Panc1 (cell line): ENCODE measurements around the gene WNT9A.

Experiments used
- POLR2AphosphoS5 ChIP-seq: IDR thresholded peaks from 2 replicates; pipeline ENCODE4 v1.6.1; 2012; ENCODE audit warnings: mild to moderate bottlenecking, low read depth, low read length, moderate library complexity
- SIN3A ChIP-seq: IDR thresholded peaks from 2 replicates; pipeline ENCODE4 v1.6.1; 2012; ENCODE audit warnings: low read depth, mild to moderate bottlenecking, low read length, moderate library complexity, borderline replicate concordance; ENCODE audit not compliant: insufficient read depth
- TCF7L2 ChIP-seq: IDR thresholded peaks from 2 replicates; pipeline ENCODE4 v1.6.1; 2011; ENCODE audit warnings: mild to moderate bottlenecking, low read depth, low read length, inconsistent platforms
- TF ChIP-seq, protein P1 (sequence below): fragments of 450-650 bp; IDR thresholded peaks from 2 replicates; pipeline ENCODE4 v1.5.1; 2017; ENCODE audit warnings: mild to moderate bottlenecking
- TF ChIP-seq, protein P2 (sequence below), 2 experiments: IDR thresholded peaks; 2 replicates each; pipeline ENCODE4 v1.6.1; 2011 to 2012; ENCODE audit warnings: low read depth in 2 of 2, control low read depth in 1 of 2, low read length in 1 of 2, mild to moderate bottlenecking in 1 of 2, moderate library complexity in 1 of 2; ENCODE audit not compliant: insufficient read depth in 1 of 2

- TF ChIP-seq, protein P1, sequence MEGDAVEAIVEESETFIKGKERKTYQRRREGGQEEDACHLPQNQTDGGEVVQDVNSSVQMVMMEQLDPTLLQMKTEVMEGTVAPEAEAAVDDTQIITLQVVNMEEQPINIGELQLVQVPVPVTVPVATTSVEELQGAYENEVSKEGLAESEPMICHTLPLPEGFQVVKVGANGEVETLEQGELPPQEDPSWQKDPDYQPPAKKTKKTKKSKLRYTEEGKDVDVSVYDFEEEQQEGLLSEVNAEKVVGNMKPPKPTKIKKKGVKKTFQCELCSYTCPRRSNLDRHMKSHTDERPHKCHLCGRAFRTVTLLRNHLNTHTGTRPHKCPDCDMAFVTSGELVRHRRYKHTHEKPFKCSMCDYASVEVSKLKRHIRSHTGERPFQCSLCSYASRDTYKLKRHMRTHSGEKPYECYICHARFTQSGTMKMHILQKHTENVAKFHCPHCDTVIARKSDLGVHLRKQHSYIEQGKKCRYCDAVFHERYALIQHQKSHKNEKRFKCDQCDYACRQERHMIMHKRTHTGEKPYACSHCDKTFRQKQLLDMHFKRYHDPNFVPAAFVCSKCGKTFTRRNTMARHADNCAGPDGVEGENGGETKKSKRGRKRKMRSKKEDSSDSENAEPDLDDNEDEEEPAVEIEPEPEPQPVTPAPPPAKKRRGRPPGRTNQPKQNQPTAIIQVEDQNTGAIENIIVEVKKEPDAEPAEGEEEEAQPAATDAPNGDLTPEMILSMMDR = no peak
- TF ChIP-seq, protein P2, sequence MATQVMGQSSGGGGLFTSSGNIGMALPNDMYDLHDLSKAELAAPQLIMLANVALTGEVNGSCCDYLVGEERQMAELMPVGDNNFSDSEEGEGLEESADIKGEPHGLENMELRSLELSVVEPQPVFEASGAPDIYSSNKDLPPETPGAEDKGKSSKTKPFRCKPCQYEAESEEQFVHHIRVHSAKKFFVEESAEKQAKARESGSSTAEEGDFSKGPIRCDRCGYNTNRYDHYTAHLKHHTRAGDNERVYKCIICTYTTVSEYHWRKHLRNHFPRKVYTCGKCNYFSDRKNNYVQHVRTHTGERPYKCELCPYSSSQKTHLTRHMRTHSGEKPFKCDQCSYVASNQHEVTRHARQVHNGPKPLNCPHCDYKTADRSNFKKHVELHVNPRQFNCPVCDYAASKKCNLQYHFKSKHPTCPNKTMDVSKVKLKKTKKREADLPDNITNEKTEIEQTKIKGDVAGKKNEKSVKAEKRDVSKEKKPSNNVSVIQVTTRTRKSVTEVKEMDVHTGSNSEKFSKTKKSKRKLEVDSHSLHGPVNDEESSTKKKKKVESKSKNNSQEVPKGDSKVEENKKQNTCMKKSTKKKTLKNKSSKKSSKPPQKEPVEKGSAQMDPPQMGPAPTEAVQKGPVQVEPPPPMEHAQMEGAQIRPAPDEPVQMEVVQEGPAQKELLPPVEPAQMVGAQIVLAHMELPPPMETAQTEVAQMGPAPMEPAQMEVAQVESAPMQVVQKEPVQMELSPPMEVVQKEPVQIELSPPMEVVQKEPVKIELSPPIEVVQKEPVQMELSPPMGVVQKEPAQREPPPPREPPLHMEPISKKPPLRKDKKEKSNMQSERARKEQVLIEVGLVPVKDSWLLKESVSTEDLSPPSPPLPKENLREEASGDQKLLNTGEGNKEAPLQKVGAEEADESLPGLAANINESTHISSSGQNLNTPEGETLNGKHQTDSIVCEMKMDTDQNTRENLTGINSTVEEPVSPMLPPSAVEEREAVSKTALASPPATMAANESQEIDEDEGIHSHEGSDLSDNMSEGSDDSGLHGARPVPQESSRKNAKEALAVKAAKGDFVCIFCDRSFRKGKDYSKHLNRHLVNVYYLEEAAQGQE (IDR thresholded peaks at IDR 0.05; ENCODE audit: insufficient read depth in 1 of 2, low read depth in 2 of 2, low read length in 1 of 2) = no peak
- TF ChIP-seq SIN3A = no peak
- TF ChIP-seq POLR2AphosphoS5 = no peak
- no peak for TF ChIP-seq TCF7L2
Measured at GRCh38 chr1:227944090-227944930, 3.4 kb downstream of the WNT9A start.
